Fibroblast of upper back skin (primary cell): ENCODE results near the gene ARHGEF38.

Experiments used
- DNase-seq: peaks from one replicate; pipeline ENCODE4 v3.0.0-alpha.2; 2013

Gene ARHGEF38, protein sequence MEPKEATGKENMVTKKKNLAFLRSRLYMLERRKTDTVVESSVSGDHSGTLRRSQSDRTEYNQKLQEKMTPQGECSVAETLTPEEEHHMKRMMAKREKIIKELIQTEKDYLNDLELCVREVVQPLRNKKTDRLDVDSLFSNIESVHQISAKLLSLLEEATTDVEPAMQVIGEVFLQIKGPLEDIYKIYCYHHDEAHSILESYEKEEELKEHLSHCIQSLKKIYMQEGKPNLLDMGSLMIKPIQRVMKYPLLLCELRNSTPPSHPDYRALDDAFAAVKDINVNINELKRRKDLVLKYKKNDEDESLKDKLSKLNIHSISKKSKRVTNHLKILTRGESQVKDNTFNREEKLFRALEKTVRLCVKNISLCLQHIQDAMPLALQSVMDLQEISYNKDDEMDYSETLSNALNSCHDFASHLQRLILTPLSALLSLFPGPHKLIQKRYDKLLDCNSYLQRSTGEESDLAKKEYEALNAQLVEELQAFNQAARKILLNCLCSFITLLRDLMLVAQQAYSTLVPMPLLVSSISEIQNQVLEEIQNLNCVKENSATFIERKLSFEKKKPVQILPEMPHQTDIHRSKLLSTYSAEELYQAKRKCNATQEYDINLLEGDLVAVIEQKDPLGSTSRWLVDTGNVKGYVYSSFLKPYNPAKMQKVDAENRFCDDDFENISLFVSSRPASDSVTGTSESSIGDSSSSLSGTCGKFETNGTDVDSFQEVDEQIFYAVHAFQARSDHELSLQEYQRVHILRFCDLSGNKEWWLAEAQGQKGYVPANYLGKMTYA

DNA sequence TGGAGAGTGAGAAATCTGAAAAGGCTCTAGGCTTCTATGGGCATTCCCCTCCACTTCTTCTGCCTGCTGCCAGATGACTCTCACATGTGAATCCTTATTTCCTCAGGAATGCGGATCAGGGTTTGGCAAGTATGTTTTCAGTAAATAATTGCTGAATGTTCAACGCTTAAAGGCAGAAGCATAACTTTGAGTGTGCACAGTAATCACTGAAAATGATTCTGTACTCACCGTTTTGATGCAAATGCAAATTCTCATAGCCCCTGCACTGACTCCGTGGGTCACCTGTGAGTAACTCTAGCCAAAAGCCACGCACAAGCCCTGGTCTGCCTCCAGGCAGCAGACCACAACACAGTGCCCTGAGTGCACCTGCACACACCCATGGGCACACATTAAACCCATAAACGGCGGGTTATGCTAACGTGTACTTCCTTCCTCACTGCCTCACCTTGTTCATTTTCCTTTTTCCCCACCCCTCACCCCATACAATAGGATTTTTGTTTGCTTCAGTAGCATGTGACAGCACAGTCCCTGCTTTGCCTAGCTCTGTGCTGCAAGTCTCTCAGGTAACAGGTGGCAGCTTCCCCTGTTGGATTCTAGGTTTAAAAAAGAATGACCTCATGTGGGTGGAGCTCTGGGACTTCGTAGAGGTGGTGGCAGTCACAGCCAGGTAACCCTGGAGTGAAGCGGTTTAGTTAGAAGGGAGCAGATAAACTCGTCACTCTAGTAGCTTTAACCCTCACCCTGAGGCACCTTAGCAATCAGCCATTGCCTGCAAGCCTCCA lies at the start of gene ARHGEF38:
TSS of gene ARHGEF38 (plus strand) at position 656 of the 782 bp plus-strand sequence. CDS start 146 bp downstream, outside the sequence.
- DNase-seq = peak; percentile 11

DNA sequence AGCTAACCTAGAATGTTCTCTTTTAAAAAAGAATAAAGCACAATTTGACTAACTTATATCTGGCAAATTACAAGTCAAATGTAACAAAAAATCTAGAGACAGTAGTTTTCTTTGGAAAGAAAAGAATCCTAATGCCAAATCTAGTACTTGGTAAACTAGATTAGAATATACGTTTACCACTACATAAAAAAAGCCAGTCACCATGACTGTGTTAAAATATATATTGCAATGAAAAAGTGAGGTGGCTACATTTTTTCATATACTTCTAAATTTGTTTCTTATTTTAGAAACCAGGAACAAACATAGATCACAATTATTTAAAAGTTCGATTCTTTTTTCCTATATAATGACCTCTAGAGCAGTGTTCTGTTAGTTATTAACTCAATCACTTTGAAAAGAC lies 48.9 kb upstream of the ARHGEF38 start:
- no peak for DNase-seq

DNA sequence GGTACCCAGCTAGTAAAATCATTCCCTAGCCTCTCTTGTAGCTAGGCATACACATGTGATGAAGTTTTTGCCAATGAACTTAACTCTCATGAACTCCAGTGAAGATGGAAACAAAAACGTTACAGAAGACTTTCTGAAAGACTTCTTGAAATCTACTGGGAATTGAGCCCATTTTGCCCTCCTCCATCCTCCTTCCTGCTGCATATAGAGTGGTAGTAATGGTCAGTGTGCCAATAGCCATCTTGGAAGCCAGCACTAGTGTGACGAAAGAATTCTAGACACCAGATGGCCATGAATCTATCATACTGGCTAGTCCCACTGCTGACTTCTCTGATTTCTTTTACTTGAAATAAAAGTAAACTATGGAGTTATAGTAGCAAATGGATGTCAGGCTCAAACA lies 47.7 kb upstream of the ARHGEF38 start:
- DNase-seq = no peak

DNA sequence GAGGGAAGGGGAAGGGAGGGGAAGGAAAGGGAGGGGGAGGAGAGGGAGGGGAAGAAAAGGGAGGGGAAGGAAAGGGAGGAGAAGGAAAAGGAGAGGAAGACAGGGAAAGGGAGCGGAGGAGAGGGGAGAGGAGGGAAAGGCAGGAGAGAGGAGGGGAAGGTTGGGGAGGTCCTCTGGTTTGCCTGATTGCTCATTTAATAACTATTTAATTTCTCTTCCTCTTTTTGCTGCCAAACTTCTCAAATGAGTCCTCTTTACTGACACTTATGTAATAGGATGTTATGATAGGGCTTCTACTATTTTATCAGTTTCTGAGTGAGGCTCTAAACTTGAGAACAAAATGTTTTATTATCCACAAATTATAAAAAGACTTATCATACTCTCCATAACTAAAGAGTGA lies 43.1 kb upstream of the ARHGEF38 start:
- no peak for DNase-seq

DNA sequence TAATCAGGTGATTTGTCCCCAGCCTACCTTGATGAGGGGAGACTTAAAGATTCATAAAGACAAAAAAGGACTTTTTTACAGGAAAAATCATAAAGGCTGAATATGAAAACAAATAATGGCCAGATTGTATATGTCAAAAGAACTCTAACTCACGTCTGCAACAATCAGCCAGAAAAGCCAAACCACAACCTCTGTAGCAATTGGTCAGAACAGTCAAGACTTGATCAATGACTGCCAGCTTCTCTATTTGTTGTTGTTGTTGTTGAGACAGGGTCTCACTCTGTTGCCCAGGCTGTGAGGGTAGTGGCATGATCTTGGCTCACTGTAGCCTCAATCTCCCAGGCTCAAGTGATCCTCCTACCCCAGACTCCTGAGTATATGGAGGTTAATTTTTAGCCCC lies 42.7 kb upstream of the ARHGEF38 start:
- DNase-seq = no peak

DNA sequence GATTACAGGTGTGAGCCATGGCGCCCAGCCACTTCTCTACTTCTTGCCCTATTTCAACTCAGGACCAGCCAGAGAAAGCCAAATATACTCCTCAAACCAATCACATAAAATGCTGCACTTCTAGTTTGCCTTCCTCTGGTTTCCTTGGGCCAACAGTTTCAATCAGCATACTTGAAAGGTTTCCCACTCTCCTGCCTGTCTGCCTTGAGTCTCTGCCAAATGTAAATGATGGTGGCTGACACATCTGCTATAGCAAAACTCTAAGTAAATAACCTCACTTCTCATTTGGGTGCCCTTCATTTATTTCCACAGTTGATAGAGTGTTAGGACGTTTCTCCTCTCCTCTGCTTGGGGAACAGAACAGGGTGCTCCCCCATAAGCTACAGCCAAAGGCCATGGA lies 42.2 kb upstream of the ARHGEF38 start:
- DNase-seq = no peak

DNA sequence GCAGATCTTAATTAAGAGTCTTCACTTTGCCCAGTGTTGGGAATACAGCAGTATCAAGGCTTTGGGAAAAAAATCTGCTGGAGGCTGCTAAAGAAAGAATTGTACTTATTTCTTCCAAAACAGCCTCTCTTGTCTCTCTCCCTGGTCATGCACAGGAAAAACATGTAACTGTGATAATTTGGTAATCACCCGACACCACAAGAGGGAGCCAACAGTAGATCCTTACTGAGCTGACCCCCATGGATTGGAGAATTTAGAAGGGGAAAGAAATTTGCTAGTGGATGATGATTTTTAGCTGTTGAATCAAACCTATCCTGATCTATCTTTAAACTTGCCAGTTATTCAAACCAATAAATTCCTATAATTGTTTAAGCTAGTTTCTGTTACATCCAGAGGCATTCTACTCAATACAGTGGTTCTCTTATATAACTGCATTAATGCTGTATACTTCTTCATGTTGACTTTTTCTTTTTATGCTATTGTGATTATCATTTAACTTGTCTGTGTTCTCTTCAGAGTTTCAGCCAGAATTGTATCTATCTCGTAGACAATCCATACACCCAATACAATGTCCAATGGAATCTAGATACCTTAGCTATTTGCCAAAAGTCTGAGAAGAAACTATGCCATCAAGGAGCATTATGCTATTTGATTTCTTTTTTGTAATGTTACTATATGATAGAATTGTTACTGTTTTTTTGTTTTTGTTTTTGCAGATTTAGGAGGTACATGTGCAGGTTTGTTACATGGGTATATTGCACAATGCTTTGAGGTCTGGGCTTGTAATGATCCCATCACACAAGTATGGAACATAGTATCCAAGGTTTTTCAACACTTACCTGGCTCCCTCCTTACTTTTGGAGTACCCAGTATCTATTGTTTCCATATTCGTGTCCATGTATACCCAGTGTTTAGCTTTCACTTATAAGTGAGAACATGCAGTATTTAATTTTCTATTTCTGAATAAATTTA lies 31.3 kb upstream of the ARHGEF38 start:
- DNase-seq = peak; percentile 29

DNA sequence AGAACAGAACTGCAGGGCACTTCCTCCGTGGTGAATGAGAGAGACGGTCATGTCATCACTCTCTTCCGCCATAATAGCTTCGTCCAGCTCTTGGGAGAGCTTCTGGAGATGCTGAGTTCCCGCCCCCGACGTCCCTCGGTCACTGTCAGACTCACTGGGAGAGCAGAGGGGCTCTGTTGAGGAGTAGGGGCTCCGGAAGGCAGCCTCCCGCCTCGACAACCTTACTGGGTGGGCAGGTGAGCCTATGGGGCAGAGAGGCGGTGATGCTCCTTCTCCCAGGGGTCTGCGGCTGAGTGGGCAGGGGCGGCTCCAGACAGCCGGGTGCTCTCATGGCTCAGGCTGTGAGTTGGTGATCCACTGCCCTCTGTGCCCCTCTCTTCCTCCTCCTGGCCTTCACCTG lies 25.8 kb upstream of the ARHGEF38 start:
- DNase-seq = no peak

DNA sequence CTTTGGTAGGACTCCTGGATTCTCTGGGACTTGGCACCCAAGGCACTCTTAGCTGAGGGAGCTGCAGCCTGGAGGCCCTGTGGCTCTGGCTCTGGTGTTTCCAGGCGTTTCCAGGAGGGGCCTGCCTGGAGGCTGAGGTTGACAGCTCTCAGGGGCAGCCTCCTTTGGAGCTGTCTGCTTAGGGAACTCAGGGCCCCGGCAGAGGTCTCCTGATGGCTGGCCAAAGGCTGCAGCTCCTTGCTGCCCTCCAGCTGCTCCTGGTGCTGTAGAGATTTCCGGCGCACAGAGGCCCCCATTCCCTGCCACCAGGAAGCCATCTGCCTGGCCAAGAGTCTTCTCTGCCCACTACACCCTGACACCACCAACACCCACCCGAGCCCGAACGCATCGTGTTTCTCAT lies 25.3 kb upstream of the ARHGEF38 start:
- DNase-seq = no peak

DNA sequence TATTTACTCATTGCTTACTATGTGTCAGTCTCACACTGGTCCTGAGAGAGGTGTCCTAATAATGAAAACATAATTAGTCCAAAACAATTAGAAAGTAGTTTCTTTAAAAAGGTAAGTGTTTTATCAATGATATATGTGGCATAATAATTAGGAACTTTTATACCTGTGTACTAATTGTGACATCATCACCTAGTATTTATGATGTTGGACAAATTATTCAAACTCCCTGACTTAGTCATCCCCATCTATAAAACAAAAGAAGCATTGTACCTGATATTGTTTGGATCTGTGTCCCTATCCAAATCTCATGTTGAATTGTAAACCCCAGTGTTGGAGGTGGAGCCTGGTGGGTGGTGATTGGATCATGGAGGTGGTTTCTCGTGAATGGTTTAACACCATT lies 15.8 kb upstream of the ARHGEF38 start:
- no peak for DNase-seq

DNA sequence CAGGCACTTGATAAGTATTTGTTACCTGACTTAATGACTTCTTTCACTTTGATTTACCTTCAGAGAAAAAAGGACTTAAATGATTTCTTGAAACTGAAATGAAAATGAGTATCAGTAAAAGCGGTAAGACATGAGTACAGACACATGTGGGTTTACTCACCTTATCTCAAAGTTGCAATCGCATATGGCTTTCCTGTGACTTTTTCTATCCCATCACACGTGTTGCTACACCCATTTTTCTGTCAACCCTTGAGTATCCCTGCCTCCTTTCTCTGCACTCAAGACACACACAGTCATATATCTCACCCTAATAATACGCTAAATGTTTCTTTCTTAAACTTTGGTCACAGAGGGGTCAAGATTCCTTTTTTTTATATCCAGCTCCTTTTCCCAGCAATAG lies 11.0 kb upstream of the ARHGEF38 start:
- no peak for DNase-seq

DNA sequence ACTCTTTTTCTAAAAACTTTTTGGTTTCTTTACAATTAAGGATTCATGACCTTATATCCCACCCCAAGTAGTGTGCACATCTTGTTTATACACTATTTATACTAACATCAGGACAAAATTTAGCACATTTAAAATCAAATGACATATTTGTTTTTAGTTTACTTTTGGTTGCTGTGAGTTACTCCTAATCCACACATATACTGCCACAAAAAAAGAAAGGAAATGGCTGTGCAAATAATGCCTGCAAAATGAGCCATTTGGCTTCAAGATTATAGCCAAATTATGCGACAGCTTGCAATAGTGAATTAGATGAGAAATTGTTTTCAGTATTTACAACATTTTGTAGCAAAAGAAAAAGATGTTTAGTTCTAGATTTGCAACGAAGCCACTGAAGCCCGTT lies 10.4 kb upstream of the ARHGEF38 start:
- no peak for DNase-seq

DNA sequence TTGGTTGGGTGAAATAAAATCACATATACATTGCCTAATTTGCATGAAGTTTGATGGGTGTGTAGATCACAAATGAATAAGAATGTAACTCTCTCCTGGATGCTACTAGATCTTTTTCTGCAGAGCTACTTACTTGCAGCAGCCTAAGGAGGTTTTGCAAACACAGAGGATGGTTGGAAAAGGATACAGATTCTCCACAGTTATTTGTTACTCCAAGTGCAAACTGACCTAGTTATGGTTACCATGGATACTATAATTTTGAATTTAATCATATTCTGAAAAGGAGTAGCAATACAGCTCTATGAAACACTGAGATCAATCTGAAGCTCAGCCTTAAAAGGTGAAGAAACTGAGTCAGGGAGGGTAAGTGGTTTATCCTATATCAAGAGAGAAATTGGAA lies 9.1 kb upstream of the ARHGEF38 start:
- no peak for DNase-seq

DNA sequence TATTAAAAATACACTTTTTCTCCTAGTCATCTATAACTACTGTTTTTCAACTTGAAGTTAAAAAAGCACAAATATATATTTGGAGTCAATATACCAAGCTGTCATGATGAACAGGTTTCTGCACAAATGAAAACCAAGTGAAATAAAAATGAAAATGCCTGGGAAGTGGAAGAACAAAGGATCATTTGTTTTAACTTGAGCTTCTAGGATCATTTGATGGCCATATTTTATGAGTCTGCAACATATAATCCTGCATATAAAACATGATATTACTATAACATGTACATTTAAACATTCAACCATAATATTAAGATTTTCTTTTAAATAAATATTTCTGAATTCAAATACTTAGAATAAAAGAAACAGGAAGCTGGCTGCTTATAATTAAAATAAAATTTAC lies 8.5 kb upstream of the ARHGEF38 start:
- DNase-seq = no peak

DNA sequence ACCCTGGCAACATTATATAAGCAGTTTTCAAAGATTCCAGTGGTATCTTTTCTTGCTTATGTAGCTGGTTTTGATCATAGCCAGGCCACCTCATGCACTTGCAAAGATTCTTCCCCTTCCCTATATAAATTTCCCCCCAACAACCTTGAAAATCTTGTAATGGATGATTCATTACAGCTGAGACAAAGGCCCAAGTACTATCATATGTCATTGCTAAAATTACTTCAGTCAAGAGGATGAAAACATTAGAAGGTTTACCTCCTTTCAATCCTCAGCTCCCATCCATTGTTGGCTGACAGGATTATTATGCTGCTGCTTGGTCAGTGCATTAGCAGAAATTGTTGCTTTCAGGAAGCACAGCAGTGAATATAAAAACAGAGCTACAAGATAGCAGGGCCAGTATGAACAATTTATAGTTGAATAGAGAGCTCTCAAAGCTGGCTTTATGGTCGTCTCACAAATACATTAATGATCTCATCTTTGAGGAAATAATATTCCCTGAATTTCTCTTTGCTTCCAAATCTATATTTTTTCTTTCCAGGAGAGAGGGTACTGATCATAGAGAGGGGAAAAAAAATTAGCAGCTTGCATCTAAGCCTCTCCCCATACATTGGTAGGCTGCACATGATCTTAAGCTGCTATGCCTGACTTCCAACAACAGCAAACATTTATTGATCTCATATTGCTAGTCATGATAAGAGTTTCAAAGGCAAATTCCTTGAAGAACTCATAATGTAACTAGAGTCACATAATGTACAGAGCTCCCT lies 7.7 kb upstream of the ARHGEF38 start:
- DNase-seq = no peak

DNA sequence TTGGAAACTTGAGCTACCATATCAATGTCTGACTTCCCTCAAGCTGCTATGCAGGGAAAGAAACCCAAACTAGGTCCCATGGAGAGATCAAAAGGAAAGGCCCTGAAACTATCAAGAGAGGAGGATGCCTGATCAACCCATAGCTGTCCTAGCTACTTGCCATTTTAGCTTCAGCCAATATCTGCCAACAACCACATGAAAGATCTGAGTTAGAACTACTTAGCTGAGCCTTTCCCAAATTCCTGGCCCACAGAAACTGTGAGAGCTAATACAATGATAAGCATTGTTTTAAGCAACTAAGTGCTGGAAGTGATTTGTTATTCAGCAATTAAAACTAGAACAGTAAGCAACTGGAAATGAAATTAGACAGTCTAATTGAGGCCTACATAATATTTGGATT lies 6.3 kb upstream of the ARHGEF38 start:
- no peak for DNase-seq

DNA sequence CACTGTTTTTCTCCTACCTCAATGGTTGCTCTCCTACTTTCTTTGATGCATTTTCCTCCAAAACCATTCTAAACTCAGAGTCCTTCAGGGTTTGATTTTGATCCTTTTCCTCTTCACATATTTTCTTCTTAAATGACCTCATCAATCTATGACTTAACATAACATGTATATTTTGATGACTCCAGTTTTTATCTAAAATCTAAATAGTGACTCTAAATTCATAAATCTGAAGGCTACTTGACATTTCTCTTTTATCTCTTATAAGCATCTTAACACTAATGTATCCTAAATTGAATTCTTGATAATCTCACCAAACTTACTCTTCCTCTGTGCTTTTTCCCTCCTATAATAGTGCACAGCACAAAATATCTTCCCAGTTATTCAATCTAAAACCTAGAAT lies 4.7 kb upstream of the ARHGEF38 start:
- no peak for DNase-seq

DNA sequence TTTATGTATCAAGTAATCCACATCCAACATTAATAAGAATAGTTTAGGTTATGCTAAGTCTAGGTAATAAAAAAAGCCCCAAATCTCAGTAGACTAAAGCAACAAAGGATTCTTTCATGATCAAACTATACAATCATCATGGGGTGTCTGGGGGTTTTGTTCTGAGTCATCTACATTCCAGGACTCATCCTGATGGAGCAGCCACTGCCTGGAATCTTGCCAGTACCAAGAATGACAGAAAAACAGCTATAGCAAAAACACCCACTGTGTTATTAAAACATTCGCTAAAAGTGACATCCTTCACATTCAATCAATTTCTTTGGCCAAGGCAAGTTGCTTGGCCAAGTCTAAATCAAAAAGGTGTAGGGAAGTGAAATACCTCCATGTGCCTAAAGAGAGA lies 3.9 kb upstream of the ARHGEF38 start:
- DNase-seq = peak; percentile 20

DNA sequence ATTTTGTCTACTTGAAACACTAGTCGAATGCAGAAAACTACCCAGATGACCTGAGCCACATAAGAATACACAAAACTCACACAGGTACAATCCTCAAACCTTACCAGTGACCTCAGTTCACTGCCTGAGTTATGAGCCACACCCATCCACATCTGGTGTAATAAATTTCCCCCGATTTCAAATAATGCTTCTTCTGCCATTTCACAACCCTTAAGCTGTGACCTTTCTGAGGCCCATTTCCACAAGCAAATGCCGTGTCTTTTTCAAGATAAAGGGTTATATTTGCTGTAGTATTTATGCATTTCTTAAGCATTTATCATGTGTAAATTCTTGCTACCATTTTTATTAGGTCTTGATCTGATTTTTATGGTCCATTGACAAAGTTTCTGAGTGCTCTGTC lies 1.8 kb upstream of the ARHGEF38 start:
- DNase-seq = no peak

DNA sequence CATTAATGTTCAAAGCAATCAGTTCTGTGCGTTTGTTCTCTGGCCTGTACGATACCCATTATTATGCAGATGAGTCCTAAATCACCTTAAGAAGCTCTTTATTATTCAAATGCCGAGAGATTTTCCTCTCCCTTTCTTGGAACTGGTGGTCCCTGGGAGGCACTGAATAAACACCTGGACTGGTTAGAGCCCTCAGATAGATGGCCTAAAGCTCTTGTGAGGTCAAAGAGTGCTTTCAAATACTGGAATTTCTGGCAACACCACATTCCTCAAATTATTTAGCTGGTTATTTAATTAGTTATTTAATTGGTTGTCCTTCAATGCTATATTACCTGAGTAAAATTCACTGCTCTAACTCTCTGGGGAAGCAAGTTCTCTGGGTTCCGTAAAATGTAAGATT lies 3.0 kb downstream of the ARHGEF38 start:
- no peak for DNase-seq

DNA sequence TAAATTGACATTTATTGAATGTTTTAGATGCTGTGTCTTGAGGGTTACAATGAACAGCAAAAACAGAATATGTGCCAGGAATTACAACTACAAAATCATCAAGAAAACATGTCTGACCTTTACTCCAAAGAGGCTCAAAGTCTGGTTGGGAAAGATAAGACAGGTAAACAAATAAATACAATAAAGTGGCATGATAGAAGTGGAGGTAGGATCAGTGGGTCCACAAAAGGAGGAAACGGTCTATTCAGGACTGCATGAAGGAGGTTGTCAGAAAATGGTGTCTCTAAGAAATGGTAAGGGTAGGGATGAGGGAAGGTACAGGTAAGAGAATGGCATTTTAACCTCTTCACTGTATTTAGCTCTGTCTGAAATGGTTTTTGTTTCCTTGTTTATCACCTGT lies 3.8 kb downstream of the ARHGEF38 start:
- DNase-seq = no peak

DNA sequence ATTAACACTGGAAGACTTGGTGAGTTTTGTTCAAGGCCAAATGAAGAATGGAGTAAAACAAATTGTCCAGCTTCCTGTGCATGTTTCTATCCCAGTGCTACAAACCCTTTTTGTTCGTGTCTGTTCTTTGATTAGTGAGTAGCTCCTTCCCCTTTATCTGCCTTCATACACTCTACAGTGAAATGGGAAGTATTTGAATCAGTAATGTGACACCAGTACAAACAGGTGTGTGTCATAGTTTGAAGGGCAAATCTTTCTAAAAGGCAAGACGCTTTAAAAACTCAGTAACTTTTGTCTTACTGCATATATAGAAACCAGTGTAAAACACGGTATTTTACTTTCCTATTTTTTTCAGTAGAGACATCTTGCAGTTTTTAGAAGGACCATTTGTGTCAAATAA lies 5.9 kb downstream of the ARHGEF38 start:
- DNase-seq = no peak
